NK-92 (cell line): ENCODE measurements around the gene RREB1.

Experiments used
- DNase-seq: peaks from one replicate; lab custom pipeline; 2025; ENCODE audit not compliant: unreplicated experiment; lab: John Stamatoyannopoulos, UW

The RREB1 gene

DNA sequence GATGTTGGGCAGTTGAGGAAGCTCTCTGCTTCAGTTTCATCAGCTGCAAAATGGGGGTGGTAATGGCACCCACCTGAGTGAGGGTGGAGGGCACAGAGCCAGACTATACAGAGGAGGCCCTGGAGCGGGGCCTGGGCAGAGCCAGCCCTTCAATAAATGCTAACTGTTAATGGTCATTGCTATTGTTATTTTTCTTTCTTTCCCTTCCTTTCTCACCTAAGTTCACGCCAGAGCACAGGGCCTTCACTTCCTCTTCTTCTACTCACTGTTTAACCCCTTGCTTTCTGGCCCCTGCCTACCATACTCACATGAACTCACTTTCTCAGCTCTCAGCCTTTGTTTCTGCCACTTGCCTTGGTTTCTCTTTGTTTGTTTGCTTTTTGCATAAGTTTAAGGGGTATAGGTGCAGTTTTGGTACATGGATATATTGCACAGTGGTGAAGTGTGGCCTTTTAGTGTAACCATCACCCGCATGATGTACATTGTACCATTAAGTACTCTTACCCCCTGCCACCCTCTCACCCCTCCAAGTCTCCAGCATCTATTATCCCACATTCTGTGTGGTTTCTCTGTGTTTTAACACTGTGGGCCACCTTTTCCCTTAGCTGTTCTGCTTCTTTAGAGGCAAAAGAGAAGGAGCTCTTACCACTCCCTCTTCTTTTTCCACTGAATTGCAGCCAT is 7.5 kb upstream of the RREB1 start:
- no peak for DNase-seq

DNA sequence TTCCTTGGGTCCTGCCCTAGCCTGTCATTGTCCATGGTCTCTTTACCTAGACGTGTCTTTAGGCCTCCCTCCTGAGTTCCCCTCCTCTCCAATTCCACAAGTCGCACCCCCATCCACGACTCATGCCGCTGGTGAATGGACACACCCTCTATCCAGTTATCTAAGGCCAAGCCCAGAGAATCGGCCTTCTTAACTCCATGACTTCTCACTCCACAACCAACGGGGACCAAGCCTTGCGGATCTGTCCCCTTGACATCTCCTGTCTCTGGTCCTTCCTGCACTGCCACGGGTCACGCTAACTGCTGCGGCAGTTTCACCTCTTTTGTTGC is 7.0 kb upstream of the RREB1 start:
- no peak for DNase-seq

DNA sequence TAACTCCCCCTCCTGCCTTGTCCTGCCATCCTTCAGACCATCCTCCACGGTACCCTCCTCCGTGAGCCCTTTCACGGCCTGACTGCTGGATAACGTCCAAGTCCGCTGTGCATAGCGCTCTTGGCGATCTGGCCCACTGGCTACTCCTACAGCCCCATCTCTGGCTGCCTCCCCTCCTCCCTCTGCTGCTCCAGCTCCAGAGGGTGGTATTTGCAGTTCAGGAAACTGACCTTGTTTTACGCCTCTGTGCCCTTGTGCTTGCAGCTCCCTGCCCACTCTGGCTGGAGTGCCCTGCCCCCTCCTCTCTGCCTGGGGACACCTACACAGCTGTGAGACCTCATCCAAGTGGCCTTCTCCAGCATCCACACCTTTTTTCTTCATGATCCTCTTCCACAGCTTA is 6.5 kb upstream of the RREB1 start:
- DNase-seq: no peak

DNA sequence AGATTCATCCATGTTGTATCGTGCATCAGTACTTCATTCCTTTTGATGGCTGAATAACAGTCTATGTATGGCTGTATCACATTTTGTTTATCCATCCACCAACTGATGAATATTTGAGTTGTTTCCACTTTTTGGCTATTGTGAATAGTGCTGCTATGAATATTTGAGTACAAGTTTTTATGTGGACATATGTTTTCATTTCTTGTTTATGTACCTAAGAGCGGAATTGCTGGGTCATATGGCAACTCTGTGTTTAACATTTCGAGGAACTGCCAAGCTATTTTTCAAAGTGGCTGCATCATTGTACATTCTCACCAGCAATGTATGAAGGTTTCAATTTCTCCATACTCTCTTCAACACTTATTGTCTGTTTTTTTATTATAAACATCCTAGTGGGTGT is 3.0 kb upstream of the RREB1 start:
- DNase-seq: no peak

DNA sequence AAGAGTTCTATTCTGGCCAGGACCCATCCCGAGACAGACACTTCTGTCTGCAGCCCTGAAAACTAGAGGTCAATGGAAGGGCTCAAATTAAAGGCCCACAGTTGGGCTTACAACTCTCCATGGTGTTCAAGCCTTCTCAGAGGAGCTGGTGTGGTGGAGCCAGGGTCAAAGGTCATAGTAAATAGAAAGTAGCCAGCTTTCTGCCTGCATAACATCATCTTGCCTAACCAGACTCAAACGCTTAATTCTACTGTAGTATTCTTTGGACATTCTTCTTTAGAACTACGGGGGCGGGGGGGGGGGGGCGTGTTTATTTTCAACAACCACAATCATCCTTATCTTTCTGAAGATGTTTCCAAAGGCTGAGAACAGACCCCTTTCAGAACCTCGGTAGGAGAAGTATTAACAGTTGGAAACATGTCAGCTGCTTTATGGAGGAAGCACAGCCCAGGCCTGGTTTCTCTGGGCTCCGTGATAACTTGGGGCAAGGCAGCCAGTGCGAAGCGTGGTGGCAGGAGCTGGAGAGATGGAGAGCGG is 1.5 kb upstream of the RREB1 start:
- no peak for DNase-seq

DNA sequence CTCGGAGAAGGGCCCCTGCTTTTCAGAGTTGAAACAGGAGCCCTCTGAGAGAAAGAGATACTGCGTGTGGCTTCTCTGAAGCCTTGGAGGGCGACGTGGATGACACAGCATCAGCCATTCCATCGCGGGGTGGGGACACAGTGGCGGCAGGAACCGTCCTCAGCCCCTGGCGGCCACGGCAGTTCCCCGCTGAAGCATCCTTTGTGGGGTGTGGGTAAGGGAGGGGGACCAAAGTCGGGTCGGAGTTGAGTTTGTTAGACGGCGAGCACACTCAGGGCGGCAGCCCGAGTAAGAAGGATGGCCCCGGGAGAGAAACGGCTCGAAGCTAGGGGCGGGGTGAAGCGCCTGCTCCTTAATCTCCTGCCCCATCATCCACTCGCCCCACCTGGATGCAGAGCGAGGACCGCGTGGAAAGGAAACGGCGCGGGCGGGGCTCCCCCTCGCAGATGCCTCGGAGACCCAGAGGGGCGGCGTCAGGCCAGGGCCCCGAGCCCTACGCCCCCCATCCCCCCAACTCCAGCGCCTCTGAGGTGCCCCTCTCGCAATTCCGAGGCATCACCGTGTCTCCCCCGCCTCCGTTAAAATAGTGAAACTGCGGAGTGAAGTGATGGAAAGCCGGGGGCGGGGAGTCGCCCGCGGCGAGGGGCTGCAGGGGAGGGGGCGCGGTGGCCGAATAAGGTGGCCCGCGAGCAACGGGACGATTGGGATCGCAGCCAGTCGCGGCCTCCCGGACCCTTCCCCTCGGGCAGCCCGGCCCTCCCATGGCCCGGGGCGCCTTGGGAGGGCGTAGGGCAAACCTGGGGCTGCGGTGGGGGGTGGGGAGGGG is 796 bp upstream of the RREB1 start:
- no peak for DNase-seq

DNA sequence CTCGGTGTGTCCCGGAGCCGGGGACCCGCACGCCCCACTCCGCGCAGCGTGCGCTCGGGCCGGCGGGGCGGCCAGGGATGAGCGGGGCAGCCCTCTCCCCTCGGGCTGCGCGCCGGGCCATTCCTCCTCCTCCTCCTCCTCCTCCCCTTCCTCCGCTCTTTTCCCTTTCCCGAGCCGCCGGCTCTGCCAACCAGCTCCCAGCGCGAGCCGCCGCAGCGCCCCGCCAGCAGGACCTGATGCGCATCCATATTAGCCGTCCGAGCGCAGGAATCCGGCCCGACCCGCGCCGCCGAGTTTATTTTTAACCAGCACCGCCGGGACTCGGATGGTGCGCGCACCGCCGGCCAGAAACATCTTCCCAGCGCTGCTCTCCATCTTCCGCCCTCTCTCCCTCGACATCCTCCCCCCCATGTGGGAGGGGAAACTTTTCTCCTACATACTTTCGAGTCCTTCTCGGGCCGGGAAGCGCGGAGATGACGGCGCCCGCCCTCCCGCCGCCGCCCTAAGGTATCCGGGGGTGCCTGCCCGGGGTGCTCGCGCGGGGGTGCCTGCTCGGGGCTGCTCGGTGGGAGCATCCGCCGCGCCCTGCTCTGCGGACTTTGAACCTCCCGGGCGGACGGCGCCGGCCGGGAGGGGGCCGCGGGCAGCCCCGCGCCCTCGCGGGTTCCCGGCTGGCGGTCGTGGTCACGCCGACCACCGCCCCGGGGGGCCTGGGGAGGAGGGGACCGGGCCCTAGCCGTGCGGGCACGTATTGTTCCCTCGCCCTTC is 619 bp downstream of the RREB1 start:
- DNase-seq: no peak

DNA sequence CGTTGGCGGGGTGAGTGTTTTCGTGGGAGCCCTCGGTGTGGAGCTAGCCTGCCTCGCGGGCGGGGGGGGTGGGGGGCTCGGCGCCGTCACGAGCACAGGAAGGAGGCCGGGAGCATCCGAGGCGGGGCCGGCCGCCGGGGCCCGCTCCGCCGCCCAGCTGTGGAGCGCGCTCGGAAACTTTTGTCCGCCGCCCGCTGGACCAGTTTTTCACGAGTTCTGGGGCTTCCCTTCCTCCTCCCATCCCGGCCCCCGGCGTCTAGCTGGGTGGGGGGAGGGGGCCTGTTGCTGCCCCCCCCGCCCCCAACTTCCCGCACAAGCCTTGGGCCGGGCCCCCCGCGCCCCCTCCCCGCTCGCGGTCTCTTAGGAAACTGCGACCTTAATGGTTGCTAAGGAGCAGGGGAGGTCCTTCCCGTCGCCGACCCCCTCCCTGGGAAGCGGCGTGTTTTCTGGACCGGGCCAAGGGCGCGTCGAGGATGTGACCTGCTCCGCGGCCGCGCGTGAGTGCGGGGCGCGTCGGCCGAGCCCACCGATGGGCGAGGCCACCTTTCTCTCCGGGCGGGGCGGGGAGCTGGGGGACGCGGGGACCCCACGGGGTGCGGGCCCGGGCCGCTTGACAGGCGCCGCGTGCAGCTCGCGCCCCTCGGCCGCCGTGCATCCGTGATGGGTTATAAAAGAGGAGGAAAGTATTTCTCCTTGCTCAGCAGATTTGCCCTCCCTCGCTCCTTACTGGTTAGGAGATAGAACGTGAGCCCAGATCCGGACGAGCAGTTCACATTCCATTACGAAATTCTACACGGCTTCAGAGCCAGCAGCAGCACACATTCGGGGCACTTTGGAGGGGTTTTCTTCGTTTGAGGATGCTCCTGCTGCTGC is 1.4 kb downstream of the RREB1 start:
- DNase-seq: no peak

DNA sequence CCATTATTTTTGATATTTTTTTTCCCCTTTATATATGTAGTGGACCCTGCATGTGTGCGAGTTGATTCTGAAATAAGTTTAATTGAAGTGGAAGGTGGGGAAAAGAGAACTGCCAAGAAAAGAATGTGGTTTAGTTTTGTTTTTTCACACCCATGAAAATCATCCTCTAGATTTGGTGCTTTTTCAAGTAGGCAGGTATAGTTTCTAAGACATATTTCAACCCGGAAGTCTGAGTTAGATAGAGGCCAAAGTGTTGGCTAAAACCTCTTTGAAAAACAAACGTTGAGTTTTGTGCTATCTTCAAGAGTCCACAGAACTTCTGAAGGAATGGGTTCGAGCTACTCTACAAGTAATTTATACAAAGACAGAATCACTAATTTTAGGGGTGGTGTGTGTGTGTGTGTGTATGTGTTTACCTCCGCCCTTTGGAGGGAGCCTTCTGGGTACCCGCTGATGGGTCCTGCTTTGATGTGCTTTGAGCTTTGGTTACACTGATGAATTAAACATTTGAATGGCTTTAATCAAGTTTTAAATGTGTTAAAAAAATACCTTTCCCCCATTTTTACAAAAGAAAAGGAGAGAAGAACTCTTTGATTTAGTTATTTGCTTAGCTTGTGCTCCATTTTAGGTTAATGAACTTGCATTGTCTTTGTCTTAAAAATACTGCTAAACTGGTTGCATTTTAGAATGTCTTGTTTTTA is 2.5 kb downstream of the RREB1 start:
- no peak for DNase-seq

DNA sequence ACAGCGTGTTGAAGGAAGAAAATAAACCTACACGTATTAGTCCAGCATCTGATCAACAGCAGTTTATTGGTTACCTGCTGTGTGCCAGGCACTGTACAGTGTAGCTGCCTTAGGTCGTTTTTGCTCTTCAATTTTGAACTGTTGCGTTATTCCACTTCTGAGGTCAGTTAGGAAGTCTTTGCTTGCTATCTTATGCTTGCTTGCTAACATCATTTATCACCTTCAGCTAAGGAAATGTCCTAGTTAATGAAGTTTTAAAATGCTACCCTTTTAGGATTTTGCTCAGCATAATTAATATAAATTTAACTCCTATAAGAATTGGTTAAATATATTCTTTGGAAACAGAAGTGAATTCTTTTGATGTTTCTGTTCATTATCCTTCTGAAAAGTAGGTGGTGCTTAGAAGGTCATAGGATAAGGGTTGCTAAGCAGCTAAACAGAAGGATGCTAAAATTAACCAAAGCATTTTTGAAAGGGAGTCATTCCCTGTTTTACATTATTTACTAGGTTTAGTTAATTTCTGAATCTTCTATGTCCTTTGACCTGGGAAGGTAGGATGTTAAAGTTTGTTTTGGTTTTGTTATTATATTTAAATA is 3.4 kb downstream of the RREB1 start:
- no peak for DNase-seq

DNA sequence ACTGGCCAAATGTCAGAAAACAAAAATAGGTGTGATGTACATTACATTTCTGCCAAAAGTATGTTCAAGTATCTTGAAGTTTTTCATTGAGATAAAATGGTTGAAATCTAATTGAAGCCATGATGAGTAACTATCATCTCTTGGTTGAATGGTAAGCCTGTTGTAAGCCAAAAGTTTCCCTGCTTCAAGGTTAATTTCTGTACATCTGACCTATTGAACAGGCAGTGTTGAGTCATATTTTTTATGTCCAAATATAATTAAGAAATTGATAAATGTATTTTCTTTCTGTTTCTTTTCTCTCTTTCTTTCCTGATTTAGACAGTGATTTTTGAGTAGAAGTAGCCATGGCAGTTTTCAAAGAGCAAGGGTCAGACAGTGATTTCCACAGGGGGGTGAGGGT is 4.4 kb downstream of the RREB1 start:
- DNase-seq: no peak

DNA sequence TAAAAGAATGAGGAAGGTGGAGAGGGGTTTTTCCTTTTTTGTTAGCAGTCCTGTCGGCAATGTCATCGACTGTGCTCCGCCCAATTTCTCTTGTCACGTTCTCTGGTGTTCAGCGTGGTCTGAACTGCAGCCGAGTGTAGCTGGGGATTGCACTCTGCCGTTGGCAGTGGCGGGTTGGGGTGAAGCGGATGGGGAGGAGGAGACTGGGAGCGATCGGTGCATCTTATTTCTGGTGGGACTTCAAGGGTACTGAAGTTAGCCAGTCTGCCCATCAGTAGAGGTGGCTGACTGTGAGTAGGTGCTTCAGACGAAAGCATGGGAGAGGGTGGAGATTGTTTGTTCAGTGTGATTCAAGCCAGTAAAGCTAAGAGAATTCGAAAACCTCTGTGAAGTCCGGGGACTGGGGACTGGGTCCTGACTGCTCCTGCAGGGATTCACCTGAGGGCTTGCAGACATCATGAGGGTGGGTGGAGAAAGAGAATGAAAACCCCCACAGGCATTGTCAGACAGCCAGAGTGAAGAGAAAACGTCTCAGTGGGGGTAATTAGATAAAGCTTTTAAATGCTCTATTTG is 5.1 kb downstream of the RREB1 start:
- DNase-seq: no peak

DNA sequence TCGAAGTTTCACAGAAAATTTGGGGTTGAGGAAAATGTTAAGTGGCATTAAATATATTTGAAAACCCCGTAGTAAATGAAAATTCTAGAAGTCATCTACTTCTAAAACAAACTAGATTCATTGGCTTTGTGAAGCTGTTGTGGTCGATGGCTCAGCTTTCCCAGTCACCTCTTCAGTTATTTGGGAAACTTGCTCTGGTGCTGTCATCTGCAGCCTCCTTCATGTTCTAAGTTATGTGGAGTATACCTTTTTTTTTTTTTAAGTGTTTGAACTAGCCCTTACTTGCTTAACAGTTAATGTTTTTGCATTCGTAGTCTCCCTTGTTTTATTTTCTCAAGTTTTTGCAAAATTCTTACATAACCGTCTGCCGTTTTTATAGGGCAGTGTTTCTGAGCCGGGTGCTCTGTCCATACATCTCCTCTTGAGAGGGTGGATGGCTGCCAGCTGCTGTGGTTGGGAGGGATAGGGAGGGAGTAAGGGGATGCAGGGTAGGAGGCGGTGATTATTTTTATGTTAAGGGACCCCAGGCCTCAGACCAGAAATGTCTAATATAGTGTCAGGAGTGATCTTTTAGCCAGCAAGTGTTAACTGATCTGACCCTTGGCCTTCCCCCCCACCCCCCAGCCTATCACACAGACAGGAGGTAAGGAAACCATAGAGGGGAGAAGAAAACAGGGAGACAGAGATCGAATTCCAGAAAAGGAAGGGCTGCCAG is 7.1 kb downstream of the RREB1 start:
- no peak for DNase-seq

DNA sequence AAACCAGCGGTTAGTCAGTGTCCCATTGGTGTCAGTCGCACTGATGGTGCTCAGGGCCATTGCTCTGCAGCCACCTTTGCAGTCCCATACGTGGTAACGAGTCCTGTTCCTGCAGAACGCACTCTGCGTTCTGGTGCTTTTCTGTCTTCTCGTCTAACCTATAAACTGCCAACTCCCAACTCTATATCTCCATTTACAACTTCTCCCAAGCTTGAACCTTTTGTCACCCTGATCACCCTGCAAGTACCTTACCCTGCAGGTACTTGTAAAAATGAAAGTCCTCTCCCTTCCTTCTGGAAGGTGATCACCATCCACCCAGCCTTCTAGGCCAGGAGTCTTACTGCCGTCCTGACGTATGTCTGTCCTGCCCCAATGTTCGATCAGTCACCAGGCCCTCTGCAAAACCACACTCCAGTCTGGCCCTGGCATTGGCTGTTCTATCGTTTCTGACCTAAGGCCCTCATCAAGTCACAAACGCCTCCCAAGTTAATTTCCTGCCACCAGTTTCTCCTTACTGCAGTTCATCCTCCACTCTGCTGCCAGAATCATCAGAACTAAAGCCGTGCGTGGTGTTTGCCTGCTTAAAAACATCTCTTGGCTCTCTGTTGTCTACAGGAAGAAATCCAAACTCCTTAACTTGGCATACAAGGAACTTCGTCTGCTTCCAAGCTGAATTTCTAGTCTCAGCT is 7.9 kb downstream of the RREB1 start:
- DNase-seq: no peak

DNA sequence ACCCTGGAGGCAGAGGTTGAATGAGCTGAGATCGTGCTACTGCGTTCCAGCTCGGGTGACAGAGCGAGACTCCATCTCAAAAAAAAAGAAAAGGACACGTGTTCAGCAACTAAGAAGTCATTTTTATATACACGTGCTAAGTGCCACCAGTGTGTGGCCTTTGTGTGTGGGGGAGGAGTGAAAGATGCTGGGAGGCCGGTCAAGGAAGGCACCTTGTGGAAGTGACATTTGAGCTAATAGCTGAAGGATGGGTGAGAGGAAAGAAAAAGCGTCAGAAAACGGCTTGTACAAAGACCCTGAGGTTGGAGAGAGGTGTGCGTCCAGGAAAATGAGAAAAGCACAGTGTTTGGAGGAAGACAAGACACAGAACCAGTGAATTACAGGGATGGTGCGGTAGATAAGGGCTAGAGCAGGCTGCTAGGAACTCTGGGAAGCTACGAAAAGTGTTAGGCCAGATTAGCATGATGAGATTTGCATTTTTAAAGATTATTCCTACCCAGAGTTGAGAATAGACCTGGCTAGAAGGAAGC is 11.6 kb downstream of the RREB1 start:
- no peak for DNase-seq

DNA sequence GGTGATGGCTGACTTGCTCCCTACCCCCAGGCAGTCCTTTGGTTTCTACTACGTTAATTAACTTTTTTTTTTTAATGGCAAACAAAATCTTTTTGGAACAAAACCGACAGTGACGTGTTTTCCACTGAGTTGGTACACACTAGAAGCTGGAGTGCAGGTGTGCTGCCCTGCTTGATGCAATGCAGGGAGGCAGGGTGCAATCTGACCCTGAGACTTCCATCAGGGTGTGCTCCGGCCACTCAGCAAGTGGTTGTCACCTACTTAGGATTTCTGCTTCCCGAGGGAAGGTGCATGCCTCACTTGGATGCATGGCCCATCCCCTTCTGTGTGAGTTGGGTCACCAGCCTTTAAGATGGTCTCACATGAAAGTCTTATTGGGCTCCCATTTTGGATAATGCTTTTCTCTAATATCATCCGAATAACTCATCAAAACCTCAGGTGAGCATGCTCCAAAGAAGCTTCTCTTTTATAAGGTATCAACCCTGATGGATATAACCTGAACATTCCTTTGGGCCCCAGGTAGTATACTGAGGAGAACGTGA is 14.0 kb downstream of the RREB1 start:
- DNase-seq: no peak

DNA sequence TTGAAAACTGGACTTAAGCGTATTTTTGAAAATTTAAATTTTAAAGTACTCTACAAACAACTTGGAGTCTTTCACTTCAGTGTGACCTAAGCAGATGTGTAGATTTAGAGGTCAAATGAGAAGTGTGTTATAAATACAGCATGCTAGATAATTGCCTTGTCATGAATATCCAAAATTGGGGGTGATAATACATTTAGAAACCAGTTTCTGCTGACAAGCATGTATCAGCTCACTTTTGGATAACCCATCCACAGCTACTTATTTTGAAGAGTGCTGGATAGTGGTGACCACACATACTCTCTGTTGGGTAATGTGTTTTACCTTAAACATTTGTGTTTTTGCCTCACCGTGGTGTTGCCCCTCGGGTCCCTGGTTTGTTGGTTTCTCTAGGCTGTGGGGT is 14.9 kb downstream of the RREB1 start:
- no peak for DNase-seq

DNA sequence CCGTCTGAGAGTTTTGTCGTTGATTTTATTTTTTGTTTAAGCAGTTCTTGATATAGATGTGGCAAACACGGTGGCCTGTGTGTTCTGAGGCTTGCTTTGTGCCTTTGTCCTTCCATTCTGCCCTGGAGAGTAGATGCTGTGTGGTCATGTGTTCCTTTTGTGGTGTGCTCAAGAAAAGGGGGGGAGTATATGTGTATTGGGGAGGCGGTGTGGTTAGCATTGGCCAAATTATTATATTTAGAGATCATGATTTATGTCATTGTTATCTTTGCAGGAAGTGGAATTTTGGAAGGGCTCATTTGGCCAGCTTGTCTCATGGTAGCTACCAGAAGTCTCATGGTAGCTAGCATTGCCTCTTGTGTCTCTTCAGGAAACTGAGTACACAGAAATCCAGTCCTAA is 16.4 kb downstream of the RREB1 start:
- DNase-seq: no peak
